ENCODE measurements around the gene HMGCR. TPM values are rescaled to one million over a fixed set of nuclear protein-coding genes. Genes with fewer than 3 reads are reported as not detected.
A peak's percentile ranks its signal among the peaks of the same experiment; 100 is the strongest.
"Not testable (repeated sequence)": the region's sequence is repeated elsewhere in the genome, so short reads cannot be mapped to it uniquely, and the experiment has no call there.

Gene HMGCR
- 49.6 TPM for total RNA-seq (ENCODE audit: insufficient read depth, low replicate concordance)

DNA sequence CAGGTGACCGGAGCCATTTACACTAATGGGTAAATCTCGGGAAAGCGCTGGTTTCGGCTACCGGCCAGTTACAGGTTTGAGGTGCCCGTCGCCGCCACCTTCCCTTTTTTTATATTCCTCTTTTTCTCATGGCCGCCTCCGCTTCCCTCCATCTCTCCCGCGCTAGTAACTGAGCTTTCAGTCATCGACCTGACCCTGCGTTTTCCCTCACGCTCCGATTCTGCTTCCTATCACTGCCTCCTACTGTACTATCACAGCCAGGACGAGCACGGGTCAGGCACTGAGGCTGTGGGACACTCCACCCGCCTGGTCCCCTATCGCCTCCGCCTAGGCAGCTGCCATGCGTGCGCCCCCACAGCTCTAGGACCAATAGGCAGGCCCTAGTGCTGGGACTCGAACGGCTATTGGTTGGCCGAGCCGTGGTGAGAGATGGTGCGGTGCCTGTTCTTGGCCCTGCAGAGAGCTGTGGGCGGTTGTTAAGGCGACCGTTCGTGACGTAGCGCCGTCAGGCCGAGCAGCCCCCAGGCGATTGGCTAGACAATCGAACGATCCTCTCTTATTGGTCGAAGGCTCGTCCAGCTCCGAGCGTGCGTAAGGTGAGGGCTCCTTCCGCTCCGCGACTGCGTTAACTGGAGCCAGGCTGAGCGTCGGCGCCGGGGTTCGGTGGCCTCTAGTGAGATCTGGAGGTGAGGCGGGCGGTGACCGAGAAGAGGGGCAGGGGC lies at the start of gene HMGCR:
Gene HMGCR (plus strand): TSS at position 606 of the 722 bp plus-strand sequence. CDS start 5,386 bp downstream, outside the sequence.
- DNase-seq (ENCODE audit: low spot score) = peak; percentile 100

DNA sequence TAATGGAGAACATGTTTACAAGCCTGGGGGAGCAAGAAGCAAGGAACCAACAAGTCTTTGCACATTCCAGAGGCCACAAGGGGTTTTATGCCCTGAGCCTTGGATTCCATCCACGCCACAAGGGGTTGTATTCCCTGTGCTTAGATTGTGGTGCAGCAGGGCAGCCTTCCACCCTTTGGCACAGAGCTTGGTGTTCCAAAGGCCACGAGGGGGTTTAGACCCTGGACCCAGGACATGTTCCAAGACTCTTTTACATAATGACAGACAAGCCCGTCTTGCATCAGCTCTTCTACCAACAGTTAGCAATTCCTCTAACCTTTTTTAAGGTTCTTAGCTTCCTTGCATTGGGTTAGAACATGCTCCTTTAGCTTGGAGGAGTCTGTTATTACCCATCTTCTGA lies 45.2 kb upstream of the HMGCR start:
- DNase-seq (ENCODE audit: low spot score) = not testable (repeated sequence)

DNA sequence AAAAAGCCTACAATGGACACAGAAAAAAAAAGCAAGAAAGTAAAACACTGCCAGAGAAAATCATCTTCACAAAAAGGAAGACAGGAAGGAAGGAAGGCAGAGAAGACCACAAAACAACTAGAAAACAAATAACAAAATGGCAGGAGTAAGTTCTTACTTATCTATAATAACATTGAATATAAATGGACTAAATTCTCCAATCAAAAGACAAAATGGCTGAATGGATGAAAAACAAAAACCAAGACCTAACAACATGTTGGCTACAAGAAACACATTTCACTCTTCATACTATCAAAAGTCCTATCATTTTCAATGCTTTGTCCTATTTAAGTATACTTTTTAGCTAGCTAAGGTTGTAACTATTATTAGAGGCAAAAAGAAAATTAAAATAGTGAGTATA lies 36.9 kb upstream of the HMGCR start:
- DNase-seq (ENCODE audit: low spot score) = no peak

DNA sequence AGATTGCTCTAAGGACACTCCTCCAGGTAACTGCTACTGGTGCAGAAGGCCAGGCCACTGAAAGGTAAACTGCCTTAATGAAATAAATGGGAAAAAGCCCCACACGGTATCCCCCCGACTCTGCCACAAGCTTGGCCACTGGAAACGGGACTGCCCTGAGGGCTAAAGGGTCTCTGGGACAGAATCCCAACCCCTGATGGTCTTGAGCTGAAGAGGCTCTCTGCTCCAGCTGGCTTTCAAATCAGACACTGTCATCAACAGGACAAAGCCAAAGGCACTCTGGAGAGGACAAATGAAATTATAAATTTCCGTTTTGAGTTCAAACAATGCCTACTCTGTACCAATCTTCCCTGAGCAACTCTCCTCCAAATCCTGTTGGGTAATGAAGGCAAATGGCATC lies 33.6 kb upstream of the HMGCR start:
- DNase-seq (ENCODE audit: low spot score) = no peak

DNA sequence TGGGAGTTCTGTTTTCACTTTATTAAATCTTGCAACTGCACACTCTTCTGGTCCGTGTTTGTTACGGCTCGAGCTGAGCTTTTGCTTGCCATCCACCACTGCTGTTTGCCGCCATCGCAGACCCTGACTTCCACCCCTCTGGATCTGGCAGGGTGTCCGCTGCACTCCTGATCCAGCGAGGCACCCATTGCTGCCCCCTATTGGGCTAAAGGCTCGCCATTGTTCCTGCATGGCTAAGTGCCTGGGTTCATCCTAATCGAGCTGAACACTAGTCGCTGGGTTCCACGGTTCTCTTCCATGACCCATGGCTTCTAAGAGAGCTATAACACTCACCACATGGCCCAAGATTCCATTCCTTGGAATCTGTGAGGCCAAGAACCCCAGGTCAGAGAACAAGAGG lies 32.5 kb upstream of the HMGCR start:
- not testable (repeated sequence) for DNase-seq (ENCODE audit: low spot score)

DNA sequence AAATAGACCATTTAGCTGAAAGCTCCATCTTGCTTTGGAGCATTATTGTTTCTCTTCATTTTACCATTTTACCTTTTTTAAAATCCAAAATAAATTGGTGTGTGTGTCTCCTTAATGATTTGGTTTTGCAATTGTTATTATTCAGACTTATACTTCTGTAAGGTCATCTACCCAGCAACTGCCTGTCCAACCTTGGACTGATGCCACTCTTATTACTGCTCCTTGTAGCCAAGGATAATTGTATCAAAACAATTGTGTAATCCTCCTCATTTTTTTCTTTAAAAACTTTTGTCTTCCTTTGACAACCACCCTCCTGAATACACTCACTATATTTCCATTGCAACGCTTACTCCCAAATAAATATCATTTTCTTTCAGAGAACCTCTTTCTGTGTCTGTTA lies 30.3 kb upstream of the HMGCR start:
- no peak for DNase-seq (ENCODE audit: low spot score)

DNA sequence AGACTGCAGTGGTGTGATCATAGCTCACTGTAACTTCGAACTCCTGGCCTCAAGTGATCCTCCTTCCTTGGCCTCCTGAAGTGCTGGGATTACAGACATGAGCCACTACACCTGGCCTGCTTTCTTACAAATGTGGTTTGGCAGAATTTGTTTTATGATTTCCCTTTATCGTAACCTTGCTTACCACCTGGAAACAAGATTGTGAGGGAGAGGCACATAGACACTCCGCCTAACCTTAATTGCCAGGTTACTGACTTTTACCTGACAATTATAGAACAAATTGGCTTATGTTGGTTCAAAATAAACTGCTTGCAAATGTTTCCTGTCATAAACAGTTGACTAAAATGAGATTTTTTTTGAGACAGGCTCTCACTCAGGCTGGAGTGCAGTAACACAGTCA lies 26.8 kb upstream of the HMGCR start:
- DNase-seq (ENCODE audit: low spot score) = no peak

DNA sequence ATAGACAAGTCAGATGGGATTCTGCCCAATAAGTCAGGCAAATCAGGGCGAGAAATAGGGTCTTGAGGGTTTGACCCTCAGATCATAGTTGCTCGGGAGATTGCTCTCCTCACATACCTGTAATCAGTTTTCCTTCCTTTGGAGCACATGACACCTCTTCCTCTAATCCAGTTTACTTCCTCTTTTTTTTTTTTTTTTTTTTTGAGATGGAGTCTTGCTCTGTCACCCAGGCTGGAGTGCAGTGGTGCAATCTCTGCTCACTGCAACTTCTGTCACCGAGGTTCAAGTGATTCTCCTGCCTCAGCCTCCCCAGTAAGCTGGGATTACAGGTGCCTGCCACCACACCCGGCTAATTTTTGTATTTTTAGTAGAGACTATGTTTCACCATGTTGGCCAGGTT lies 17.9 kb upstream of the HMGCR start:
- not testable (repeated sequence) for DNase-seq (ENCODE audit: low spot score)

DNA sequence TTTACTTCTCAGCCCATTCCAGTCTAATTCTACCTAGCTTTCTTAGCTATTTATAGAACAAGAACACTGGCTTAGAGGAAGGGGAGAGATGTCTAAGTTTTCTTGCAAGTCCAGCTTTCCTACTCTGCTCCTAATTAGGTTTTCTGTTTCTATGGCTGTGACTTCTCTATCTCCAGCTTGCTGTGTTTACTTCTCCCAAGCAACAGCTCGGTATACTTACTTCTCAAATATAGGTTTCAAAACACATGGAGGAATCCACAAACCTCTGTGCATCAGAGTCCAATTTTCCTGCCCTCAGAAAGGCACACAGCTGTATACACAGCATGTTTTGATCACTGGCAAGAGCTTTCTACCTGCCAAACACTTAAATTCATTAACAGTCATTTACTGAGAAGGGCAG lies 17.4 kb upstream of the HMGCR start:
- no peak for DNase-seq (ENCODE audit: low spot score)

DNA sequence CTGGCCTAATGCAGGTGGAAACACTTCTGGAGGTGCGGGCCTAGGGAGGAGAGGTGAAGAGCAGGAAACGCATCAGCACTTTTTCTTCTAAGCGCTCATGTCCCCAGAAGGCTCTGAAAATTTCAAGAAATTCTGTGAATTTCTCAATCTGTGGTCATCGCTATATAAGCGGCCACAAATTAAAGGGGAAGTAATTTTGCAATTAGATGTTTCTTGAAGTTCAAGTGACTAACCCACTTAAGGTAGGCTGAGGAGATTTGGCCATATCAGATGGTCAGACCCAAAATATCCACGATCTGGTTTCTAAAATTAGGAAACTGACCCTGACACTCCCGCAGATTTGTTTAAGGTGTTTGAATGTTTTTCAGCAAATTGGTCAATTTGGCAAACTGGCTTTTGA lies 16.6 kb upstream of the HMGCR start:
- DNase-seq (ENCODE audit: low spot score) = no peak

DNA sequence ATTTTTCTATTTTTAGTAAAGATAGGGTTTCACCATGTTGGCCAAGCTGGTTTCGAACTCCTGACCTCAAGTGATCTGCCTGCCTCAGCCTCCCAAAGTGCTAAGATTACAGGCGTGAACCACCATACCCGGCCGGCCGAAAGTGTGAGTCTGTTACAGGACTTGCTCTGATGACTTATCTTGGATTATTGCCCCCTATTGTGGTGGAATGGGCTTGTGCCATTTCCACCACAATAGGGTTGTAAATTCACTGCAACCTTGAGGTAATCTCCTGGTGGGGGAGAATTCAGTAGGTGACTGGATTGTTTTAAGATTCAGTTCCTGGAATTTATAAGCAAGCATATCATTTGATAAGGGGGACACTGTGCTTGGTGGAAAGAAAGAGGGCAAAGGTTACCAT lies 15.0 kb upstream of the HMGCR start:
- no peak for DNase-seq (ENCODE audit: low spot score)

DNA sequence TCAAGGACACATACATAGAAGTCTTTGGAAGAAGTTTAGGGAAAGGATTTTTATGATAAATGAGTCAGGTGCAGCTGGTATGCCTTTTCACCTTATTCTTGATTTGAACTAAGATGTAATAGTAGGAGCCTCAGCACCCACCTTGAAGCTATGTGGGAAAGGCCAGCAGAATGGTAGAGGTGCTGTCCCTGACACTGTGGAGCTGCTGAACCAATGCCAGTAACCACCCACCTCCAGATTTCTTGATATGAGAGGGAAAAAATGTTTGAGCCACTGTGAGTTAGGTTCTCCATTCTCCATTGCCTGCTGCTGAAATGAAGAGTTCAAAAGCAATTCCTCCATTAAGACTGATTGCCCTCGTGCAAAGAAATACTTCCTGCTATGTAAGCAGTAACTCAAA lies 12.2 kb upstream of the HMGCR start:
- no peak for DNase-seq (ENCODE audit: low spot score)

DNA sequence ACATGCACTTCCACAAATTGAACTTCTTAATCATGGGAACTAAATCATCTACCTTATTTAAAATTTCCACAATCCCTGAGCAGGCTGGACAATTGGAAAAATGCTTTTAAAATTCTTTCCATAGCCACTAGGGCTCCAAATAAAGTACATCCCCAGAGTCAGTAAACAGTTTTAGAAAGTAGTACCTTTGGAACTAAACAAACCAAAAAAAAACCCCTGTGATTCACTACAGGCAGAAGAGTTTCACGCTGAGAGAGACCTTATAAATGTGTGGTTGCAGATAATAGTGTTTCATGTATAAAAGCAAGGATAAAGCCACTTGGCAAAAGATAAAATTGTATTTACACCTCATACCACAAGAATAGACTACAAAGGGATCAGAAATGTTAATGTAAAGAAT lies 11.8 kb upstream of the HMGCR start:
- DNase-seq (ENCODE audit: low spot score) = no peak

DNA sequence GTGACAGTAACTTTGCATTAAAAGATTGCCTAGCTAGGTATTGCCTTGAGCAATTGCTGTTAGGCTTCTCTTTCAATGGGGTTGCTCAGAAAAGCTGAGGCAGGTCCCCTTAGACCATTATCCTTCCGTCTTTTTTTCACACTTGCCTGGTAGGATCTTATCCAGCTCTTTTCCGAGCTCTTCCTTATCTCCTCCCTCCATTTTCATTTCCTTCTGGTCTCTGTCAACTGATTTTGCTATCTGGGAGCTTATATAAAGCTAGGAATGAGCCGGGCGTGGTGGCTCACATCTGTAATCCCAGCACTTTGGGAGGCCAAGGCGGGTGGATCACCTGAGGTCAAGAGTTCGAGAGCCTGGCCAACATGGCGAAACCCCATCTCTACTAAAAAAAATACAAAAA lies 6.6 kb upstream of the HMGCR start:
- peak; percentile 23 for DNase-seq (ENCODE audit: low spot score)

DNA sequence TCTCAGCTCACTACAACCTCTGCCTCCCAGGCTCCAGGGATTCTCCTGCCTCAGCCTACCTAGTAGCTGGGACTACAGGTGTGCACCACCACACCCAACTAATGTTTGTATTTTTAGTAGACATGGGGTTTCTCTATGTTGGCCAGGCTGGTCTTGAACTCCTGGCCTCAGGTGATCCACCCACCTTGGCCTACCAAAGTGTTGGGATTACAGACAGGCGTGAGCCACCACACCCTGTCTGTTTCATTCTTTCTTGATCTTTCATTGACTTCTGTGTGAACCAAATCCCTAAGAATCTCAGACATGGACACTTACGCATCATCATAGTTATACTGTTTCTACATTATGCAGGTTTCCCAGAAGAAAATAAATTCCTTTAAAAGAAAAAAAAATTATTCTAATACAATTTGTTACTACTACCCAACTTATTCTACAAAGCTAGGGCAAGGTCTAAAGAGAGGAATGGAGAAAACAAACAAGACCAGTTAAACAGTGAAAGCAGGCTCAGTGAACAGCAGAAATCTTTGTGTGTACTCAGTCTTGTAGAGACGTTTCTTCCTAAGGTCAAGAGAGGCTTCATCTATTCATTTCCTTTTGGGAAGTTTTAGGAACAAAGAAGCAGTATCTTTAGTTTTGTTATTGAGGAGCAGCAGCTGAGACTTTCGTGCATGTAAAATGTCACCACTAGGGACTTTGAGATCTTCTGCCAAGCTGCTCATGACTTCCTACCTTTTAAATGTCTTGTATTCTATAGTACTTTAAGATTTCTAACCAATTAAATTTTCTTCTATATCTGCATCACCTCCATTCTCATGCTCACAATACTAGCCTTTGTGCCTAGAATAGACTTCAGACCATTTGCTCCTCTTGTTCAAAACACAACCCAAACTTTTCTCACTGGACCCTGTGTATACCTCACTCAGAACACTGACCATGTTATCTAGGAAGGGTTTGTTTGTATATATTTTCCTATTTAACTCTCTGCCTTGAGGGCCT lies 5.6 kb upstream of the HMGCR start:
- no peak for DNase-seq (ENCODE audit: low spot score)

DNA sequence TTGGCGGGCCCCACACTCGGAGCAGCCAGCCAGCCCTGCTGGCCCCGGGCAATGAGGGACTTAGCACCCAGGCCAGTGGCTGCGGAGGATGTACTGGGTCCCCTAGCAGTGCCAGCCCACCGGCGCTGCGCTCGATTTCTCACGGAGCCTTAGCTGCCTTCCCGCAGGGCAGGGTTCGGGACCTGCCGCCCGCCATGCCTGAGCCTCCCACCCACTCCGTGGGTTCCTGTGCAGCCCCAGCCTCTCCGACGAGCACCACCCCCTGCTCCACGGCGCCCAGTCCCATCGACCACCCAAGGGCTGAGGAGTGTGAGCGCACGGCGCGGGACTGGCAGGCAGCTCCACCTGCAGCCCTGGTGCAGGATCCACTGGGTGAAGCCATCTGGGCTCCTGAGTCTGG lies 3.3 kb upstream of the HMGCR start:
- not testable (repeated sequence) for DNase-seq (ENCODE audit: low spot score)

DNA sequence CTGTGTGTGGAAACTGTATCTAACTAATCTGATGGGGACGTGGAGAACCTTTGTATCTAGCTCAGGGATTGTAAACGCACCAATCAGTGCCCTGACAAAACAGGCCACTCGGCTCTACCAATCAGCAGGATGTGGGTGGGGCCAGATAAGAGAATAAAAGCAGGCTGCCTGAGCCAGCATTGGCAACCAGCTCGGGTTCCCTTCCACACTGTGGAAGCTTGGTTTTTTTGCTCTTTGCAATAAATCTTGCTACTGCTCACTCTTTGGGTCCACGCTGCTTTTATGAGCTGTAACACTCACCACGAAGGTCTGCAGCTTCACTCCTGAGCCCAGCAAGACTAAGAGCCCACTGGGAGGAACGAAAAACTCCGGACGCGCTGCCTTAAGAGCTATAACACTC lies 2.6 kb upstream of the HMGCR start:
- not testable (repeated sequence) for DNase-seq (ENCODE audit: low spot score)

DNA sequence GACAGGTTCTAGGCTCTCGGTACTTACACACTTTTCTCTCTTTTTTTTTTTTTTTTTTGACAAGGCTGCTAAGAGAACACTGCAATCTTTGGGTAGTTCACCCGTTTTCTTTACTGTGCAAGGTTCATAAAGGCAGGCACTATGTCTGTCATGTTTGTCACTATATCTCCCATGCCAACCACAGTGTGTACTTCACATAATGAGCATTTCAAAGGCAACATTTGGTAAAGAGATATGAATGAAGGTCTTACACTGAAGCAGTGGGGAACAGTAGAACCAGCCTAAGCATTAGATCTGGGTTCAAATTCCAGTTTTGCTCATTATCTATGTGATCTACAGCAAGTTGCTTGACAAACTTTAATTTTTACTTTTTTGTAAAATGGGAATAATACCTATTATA lies 1.5 kb upstream of the HMGCR start:
- no peak for DNase-seq (ENCODE audit: low spot score)

DNA sequence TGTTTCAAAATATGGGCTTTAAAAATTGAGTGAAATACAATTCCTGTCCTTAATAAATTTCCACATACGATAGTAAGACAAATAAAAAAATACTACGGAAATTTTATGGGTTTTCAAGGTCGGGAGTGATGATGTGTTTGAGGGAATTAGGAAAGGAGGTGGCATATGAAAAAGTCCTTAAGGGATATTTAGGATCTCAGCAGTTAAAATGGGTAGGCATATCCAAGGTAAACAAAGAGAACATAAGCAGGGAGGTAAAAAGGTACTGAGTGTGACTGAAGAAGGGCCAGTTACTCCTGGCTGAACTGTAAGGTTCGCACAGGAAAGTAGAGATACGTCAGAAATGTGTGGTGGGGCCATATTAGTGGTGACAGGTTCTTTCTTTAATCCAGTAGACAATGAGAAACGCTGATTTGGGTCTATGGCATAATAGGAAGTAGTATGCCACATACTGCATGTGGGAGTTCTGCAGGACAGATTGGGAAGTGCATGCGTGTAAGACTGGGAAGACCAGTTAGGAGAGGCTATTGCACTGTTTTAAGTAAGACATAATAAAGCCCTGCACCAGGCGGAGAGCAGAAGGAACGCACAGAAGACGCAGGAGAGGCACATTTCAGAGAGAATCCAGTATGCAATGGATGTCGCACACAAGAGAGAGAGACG lies 937 bp upstream of the HMGCR start:
- DNase-seq (ENCODE audit: low spot score) = peak; percentile 79

DNA sequence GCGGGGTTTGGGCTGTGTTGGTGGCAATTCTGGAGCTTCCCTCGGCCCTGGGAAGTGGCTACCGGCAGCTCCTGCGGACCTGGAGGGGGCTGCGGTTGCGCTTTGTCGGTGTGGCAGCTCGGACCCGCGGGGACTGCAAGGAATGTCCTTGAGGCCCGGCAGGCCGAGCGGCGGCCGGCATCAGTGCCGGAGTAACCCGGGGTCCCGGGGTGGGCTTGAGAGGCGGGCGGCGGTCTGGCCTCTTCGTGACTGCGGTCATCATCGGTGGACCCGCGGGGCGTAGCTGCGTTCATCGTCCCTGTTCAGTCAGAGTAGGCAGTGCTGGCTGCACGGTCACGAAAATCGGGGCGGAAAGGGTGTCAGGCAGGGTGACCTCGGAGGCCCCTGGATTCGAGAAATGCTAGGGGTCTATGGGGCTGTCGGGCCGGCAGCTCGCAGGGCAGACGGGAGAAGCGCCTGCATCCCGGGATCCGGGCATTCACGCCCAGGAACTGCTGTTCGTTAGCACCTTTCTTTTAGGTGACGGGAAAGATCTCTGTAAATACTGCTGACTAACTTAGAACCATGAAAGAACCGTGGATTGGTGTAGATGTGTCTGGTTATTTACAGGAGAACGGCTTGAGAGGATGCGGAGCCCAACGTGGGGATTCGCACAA lies 474 bp downstream of the HMGCR start:
- DNase-seq (ENCODE audit: low spot score) = peak; percentile 22

DNA sequence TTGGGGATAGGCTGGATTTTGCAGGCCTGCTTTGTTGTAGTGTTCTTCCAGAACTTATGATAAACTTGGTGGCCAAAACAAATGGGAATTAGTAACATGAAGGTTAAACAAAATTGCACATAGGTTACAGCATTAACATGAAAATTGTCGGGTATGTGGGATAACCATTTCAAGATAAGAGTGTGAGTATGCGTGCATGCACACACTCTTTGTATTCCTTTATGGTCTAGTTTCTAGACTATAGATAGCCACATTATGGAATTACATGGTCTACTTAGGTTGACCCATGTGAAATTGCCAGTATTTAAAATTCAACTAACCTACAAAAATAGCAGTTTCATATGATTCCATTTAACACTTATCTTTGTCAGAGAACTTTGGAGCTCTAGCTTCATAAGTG lies 1.4 kb downstream of the HMGCR start:
- no peak for DNase-seq (ENCODE audit: low spot score)
